Stimulated activated naive CD4-positive, alpha-beta T cell (primary cell): ENCODE results near the gene PKNOX1.
A peak's percentile ranks its signal among the peaks of the same experiment; 100 is the strongest.
"Not testable (repeated sequence)": the region's sequence is repeated elsewhere in the genome, so short reads cannot be mapped to it uniquely, and the experiment has no call there.

Experiments used
- DNase-seq, 6 experiments: peaks; one replicate each; lab custom pipeline; 2025; lab: John Stamatoyannopoulos, UW

Gene PKNOX1

GRCh38 chr21:42973991-42974831 is at the start of gene PKNOX1:
Gene PKNOX1 (plus strand): TSS chr21:42974562. CDS start chr21:43004382, 29,820 bp downstream.
- DNase-seq, result peak; percentile 96 to 100 (median 99)

GRCh38 chr21:42925114-42925926 is 49.0 kb upstream of the PKNOX1 start, which contains the start of gene ERVH48-1:
Gene ERVH48-1 (minus strand): TSS chr21:42925630. CDS start chr21:42919006, 6,624 bp downstream.
- peak; percentile 13 to 56 (median 43) for DNase-seq

GRCh38 chr21:42927474-42928200 is 46.7 kb upstream of the PKNOX1 start:
- DNase-seq, result not testable (repeated sequence)

GRCh38 chr21:42929969-42930368 is 44.4 kb upstream of the PKNOX1 start:
- DNase-seq, result no peak

- no peak for DNase-seq
These were observed 42.7 kb upstream of the PKNOX1 start for GRCh38 chr21:42931560-42932235.

GRCh38 chr21:42932378-42933136 is 41.8 kb upstream of the PKNOX1 start:
- DNase-seq, result not testable (repeated sequence)

GRCh38 chr21:42933137-42933970 is 41.0 kb upstream of the PKNOX1 start:
- DNase-seq, result not testable (repeated sequence)

- not testable (repeated sequence) for DNase-seq
These were observed 40.4 kb upstream of the PKNOX1 start for GRCh38 chr21:42933973-42934372.

GRCh38 chr21:42936360-42936759 is 38.0 kb upstream of the PKNOX1 start:
- DNase-seq, result not testable (repeated sequence)

- DNase-seq, result not testable (repeated sequence)
These were observed 37.1 kb upstream of the PKNOX1 start for GRCh38 chr21:42937034-42937940.

- no peak for DNase-seq
These were observed 36.3 kb upstream of the PKNOX1 start for GRCh38 chr21:42937960-42938605.

GRCh38 chr21:42938606-42938995 is 35.8 kb upstream of the PKNOX1 start:
- not testable (repeated sequence) for DNase-seq

GRCh38 chr21:42939582-42940413 is 34.6 kb upstream of the PKNOX1 start:
- no peak for DNase-seq

GRCh38 chr21:42941696-42942085 is 32.7 kb upstream of the PKNOX1 start:
- DNase-seq, result no peak

GRCh38 chr21:42942244-42942643 is 32.1 kb upstream of the PKNOX1 start:
- DNase-seq, result no peak

GRCh38 chr21:42949094-42949755 is 25.1 kb upstream of the PKNOX1 start:
- not testable (repeated sequence) for DNase-seq

- not testable (repeated sequence) for DNase-seq
These were observed 23.2 kb upstream of the PKNOX1 start for GRCh38 chr21:42951193-42951592.
